ENCODE results near the gene GNA14.
"Not testable (repeated sequence)": the region's sequence is repeated elsewhere in the genome, so short reads cannot be mapped to it uniquely, and the experiment has no call there.

DNA sequence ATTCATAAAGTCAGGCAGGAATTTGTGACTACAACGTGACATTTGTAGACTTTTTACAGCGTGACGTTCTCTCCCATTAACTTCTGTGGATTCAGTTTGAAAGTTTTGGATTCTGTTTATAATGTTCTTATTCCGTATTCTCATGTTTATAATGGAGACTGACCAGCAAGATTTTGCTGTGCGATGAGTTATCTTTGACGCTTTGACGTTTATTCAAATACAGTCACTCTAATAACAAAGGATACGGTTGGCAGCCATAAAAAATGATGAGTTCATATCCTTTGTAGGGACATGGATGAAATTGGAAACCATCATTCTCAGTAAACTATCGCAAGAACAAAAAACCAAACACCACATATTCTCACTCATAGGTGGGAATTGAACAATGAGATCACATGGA, 249.5 kb downstream of the GNA14 start:
- TF ChIP-seq, protein P1, sequence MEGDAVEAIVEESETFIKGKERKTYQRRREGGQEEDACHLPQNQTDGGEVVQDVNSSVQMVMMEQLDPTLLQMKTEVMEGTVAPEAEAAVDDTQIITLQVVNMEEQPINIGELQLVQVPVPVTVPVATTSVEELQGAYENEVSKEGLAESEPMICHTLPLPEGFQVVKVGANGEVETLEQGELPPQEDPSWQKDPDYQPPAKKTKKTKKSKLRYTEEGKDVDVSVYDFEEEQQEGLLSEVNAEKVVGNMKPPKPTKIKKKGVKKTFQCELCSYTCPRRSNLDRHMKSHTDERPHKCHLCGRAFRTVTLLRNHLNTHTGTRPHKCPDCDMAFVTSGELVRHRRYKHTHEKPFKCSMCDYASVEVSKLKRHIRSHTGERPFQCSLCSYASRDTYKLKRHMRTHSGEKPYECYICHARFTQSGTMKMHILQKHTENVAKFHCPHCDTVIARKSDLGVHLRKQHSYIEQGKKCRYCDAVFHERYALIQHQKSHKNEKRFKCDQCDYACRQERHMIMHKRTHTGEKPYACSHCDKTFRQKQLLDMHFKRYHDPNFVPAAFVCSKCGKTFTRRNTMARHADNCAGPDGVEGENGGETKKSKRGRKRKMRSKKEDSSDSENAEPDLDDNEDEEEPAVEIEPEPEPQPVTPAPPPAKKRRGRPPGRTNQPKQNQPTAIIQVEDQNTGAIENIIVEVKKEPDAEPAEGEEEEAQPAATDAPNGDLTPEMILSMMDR (IDR thresholded peaks at IDR 0.05; ENCODE audit: low read depth, low read length) = not testable (repeated sequence)
- TF ChIP-seq EZH2phosphoT487 (IDR thresholded peaks at IDR 0.05; ENCODE audit: low read depth) = not testable (repeated sequence)
